ENCODE data around the gene ACRBP.

ACRBP gene

DNA sequence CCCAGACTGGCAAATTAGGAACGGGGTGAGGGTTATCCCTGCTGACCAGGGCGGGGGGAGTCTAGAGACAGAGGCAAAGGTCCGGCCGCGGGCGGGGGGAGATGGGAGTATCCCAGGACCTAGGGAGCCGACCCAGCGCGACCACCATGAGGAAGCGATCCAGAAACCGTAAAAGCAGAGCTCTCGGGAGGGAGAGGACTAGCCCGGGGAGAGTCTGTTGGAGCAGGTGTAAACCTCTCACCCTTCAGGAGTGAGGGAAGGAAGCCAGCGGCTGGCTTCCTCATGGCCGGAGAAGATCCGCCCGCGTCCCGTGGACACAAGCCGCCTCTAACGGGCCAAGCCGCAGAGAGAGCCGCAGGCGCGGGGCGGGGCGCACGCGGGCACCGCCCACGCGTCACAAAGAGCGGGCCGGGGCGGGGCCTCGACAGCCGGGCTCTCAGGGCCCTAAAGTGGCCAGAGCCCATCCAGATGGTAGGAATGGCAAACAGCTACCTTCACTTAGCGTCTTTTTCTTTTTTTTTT, at the start of gene ACRBP:
Gene ACRBP, minus strand, starts transcription at position 350 of the 522 bp plus-strand sequence. Its CDS starts 66 bp downstream, at position 284.
- DNase-seq = no peak

DNA sequence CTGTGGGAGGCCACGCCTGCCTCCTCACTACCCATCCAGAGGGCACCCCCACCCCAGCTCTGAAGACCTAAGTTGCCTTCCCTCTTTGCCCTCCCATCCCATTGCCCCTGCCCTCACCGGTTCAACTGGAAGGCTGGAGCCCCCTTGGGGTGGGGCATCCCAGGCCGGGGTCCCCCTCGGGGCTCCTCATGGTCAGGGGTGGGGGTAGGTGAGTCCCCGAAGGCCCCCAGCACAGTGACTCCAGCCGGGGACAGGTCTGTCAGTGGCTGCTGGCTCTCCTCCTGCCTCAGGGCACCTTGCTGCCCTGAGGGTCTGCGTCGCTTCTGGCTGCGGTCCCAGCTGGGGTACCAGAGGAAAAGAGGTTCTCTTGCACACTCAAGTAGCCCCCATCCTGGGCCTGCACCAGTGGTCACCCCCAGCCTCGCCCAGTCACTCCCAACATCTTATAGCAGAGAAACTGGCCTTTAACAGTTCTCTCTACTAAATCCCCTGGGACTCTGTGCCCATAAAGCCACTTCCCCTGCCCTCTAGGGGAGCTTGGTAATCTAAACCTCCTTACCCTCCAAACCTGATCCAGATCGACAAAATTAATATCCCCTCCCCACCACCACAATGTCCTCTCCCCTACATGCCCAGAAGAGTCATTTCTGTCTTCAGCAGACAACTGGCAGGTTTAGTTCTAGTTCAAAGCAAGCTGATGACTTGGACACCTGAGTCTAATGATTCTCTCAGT, 48.2 kb upstream of the ACRBP start:
- DNase-seq = no peak

DNA sequence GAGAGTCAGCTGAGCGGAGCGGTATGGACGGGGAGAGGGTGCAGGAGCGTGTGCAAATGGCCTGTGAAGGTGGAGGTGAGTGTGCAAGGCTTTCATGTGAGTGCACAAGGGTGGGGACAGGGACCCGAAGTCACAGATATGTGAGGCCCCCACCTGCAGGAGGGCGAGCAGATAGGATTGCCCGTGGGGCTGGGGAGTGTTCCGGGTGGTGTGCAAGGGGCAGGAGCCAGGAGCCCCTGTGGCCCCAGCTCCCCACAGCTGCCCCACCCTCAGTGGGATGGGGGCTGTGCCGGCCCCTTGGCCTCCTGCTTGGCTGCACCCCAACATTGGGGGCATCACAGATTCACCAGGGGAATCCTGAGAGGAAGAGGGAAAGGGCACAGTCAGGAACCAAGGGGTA, 47.5 kb upstream of the ACRBP start:
- DNase-seq = no peak

DNA sequence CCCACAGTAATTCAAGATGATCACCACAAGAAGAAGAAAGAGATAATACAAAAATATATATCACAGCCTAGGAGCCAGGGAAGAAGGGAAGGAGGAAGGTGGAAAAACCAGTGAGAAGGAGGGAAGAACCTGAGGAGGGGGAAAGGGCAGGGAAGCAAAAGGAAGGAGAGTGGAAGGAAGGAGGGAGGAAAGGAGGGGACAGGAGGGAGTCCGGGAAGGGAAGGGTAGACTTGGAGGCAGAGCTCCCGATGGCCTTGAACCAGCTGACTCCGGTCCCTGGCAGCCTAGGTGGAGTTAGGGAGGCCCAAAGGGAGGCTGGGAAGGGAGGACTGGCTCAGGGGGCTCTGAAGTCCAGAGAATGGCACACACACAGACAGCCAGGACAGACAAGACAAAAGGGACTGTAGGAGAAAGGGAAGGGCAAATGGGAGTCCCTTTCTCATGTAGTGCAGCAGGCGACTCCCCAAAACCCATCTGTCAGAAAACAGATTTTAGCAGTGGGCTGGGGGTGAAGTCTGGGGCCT, 46.7 kb upstream of the ACRBP start:
- no peak for DNase-seq

DNA sequence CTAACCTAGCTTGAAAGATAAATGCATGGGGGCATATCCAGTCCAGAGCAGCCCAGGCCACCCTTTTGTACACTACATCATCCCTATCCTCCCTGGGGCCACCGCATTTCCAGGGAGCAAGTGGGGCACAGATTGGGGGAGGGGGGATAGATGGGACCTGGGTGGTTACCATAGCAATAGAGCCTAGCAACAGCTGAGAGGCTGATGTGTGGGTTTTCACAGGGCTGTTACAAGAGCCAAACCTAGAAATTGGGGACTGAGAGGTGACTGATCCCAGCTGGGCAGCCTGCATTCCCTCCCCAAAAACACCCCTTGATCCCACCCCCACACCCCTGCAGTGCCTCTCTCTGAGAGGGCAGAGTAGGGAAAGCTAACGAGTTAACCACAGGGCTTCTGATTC, 45.7 kb upstream of the ACRBP start:
- no peak for DNase-seq

DNA sequence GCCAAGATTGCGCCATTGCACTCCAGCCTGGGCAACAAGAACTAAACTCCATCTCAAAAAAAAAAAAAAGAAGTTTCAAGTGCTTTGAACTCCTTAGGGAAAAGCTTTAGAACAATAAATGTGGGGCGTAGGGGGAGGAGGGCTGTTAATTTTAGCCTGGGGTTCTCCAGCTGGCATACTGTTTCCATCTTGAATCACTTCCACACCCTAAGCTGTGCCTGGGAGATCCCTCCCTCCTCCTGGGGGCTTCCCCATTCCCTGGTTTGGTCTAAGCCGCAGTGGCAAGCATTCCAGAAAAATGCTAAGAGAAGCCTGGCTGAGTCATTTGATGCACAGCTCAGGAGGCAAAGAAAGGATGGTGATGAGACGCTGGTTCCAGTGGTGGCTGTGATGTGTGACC, 44.2 kb upstream of the ACRBP start:
- DNase-seq = no peak

DNA sequence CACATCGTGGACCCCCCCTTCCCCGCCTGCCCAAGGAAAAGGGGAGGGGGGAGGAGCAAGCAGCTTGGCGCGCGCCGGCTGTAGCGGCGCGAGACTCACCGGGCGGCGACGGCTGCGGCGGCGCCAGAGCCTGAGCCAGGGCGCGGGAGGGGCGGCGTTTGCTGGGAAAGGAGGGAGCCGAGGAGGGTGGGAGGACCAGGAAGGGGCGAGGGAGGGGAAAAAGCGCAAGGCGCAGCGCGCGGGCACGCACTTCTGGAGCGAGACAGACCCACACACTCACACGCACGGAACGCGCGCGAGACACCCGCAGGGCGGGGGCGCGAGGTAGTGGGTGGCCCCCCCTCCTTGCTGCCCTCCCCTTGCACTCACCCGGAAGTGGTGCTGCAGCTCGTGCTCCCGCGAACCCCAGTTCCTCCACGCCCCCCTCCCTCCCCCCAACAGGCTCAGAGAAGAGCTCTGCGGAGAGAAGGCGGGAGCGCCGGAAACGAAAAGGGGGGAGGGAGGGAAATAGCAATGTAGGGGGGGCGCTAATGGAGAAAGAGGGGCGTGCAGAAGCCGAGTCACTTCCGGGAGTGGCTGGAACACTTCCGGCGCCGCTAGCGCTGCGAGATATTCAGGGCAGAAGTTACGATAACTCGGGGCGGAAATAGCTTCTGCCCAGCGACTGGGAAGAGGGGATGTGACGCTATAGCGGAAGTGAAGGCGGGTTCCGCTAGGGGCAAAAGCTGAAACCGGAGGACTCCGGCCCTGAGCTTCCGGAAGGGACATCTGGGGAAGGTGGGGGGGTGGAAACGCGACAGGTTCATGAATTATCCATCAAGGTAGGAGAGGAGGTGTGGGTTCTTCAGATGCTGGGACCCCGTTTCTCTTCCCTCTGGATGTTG, 42.0 kb upstream of the ACRBP start, which contains the start of gene ZNF384:
Gene ZNF384, minus strand, starts transcription at position 377 of the 884 bp plus-strand sequence. CDS start 9,855 bp downstream, outside the sequence.
- peak; percentile 99 for DNase-seq

DNA sequence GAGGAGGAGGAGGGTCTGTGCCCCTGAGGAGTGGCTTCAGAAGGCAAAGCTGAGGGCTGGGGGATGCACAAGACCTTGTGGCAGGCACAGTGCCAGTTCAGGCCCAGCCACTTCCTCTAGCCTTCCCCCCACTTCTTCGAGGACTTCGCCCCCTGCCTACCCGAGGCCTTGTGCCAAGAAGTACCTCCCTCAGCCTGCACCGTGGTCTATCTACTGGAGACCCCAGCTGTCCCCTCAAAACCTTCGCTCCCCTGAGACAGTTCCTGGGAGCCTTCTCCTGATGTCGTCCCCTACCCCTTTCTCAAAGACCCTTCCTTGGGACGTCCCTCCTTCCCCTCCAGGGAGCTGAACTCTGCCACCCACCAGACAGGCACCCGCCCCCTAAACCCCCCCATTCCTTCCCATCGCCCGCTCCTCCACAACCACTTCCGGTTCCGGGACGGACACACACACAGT, 41.3 kb upstream of the ACRBP start:
- DNase-seq = peak in 1 of 2 experiments; percentile 84

DNA sequence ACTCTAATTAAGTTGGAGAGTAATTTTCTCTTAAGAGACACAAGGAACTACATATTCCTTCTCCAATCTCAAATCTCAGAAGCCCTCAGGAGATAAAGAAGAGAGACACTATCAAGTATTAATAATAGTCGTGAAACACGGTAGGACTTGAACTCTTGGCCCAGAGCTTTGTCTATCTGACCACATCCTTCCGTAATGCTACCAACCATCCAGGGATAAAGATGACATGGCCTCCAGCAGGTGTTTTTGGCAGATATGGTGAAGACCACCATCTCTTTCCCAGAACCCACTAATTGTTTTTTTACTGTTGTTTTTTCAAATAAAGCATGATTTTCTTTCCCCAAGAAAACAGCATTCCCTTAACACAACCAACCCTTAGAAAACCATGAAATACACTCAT, 38.6 kb upstream of the ACRBP start:
- no peak for DNase-seq

DNA sequence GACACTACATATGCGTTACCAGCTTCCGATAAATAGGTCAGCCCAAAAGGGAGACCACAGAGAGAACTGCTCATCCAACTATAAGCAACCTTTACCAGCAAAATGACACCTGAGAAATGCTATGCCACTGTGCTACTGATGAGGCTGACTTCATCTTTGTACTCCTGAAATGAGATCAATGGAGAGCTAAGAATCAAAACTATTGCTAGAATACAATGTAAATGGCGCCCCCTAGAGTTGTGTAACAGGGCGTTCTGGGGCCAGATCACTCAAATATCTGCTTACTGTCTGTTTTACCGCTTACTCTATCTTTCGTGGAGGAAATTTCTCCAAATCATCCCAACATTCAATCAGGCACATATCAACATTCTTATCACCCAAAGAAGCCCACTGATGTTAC, 37.4 kb upstream of the ACRBP start:
- peak in 1 of 2 experiments; percentile 51 for DNase-seq

DNA sequence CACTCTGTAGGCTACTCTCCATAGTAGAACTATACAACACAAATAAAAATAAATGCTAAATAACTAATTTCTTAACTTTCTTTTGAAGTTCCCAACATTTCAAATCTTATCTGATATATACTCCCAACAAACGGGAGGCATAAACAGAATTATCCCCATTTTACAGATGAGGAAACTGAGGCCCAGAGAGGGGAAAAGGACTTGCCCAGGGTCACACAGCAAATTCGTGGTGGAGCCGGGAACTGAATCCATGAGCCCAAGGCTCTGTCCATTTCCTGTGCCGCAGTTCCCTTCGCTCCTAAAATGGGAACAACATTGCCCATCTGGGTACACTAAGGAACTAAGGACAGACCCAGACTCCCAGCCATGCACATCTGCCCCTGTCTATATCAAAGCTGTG, 29.7 kb upstream of the ACRBP start:
- no peak for DNase-seq

DNA sequence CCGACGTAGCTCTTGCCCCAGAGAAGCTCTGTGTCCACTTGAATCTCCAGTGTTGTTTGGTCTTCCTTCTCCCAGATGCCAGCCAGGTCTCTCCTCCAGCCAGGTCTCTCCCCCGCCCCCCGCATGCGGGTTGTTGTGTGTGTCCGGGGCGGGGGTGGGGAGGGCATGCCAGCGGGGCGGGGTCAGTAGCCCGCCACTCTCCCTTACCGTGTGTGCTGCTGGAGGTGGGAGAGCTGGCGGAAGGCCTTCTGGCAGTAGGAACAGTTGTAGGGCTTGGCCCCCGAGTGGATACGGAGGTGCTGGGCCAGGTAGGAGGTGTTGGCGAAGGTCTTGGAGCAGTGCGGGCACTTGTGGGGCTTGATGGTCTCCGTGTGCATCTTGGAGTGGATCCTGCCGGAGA, 24.9 kb upstream of the ACRBP start:
- no peak for DNase-seq

DNA sequence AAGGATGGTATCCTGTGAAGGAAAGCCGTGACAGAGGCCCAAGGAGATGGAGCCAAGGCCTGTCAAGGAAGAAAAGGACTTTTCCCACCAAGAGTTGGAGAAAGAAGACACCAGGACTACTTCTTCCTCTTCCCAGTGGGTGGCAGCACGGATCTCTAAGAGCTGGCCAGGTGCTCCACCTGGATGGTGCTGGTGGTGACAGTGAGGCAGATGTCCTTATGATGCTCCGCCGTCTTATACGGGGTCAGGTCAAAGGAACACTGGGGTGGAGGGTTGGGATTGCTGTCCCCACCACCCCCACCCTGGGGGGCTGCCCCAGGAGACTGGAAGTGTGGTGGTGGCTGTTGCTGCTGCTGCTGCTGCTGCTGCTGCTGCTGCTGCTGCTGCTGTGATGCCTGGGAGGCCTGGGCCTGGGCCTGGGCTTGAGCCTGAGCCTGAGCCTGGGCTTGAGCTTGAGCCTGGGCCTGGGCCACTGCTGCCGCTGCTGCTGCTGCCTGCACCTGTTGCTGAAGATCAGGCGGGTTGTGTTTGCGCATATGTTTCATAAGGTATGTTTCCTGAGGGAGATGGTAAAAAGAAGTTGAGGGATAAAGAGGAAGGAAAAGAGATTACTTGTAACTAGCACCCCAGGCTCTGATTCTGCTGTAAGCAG, 20.5 kb upstream of the ACRBP start:
- peak in 1 of 2 experiments; percentile 21 for DNase-seq

DNA sequence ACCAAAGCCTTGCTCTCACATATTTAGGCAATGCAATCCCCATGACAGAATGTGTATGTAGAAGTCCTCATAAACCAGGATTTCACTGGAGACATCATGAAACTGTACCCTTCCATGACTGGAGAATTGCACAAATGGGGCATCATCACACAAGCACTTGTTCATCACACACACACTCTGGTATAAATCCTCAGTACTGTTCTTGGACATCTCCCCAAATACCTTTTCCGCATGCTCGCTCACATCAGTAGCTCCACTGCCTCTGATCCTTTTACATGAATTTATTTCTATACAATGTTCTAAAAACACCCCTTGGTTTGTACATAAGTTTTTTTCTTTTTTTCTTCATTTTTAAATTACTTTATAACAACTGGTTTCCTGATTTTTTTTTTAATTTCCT, 19.0 kb upstream of the ACRBP start:
- DNase-seq = no peak

DNA sequence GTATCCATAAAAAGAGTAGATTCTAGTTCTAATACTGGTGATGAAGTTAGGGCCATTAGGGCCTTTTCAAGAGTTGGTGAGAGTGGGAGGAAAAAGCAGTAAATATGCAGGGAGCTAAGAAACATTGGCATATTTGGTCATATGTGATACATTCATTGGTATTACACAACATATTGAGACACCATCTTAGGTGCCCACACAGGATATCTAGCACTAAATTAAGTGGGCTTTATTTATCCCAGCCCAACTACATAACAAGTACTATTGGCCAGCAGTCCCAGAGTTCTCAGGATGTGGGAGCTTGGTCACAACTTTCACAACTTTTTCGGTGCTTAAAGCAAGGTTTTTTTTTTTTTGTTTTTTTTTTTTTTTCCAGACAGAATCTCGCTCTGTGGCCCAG, 17.7 kb upstream of the ACRBP start:
- DNase-seq = no peak

DNA sequence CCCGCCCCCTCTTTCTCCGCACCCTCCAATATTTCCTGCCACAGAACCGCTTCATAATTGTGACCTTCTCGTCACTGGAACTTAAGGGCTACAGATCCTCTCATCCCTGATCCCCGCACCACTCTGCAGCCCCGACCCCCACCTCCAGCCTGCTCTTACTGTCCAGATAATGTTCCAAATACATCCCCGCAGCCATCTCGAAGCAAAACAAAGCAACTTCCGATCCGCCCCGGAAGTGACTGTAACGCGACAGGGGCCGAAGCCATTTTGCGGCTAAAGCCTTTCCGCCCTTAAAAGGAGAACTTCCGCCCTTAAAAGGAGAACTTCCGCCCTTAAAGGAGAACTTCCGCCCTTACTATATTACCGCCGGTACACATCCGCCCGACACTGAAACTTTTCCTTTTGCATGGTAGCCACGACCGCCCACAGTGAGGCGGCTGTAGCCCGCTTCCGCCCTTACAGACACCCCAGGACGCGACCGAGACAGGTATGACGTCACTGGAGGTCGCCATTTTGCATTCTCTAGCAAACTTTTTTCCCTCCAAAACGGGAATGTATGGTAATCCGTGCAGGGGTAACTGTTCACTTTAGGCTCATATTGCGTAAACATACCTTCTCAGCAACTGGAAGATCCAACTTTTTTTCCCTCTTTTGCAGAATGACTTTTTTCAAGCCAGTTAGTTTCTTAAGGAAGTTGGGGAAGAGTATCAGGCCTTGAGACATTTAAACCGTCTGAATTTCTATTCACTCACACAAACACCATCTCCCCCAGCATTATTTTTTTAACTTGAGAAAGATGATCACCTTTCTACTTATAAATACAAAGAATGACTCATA, 15.9 kb upstream of the ACRBP start, which contains the start of gene ING4:
Gene ING4, minus strand, starts transcription at position 214 of the 837 bp plus-strand sequence. Its CDS starts 18 bp downstream, at position 196.
- DNase-seq = peak; percentile 97 to 99

DNA sequence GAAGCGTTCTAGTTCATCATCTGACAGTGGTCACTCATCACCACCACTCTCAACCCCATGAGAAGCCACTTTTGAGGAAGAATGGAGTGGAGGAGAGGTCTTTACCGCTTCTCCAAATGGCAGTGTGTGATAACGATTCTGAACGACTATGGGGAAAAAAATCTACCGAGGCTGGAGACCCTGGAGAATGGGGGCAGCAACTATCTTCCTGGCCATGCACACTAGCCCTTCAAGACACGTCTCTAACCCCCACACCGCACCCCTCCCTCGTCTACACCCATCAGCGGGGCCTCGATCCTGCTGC, 15.3 kb upstream of the ACRBP start:
- no peak for DNase-seq

DNA sequence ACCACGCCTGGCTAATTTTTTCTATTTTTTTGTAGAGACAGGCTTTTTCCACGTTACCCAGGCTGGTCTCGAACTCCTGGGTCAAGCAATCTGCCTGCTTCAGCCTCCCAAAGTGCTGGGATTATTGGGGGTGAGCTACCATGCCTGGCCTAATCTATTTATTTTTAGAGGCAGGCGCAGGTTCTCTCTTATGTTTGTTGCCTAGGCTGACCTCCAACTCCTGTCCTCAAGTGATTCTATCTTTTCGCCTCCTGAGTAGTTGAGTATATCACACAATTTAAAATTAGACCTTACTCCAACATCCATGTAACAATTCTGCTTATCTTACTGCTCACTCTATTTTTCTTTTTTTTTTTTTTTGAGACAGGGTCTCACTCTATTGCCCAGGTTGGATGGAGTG, 6.8 kb upstream of the ACRBP start:
- no peak for DNase-seq

DNA sequence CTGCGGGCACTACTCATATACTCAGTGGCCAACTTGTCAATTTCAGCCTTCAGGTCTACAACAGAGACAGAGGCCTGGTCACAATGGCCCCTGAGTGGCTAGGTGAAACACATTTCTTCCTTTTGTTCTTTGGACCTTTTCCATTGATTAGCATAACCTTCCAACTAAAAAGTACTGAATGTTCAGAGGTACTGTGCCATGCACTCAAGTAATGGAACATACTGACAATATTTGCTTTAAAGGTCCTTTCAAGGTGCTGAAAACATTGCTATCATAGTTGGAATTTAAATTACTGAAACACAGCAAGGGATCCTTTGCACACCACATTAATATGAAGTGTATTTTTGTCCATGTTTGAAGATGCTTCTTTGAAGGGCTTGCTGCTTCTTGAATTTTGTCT, 6.1 kb upstream of the ACRBP start:
- DNase-seq = no peak

DNA sequence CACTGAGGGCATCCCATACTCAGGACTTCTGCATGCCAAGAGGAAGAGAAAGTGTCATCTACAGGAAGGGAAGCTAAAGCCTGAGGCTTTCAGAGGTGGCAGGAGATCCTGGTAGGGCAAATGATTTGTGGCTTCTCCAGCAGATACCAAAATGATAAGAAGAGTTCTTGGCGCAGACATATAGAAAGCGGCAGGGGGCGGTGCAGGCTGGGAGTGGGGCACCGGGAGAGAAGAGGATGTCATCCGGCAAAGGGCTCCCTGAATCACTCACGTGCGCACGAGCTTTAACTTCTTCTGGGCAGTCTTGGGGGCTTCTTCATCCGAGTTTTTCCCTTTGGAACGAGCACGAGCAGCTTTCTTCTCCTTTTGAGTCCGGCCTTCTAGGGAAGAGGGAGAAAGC, 5.2 kb upstream of the ACRBP start:
- no peak for DNase-seq

DNA sequence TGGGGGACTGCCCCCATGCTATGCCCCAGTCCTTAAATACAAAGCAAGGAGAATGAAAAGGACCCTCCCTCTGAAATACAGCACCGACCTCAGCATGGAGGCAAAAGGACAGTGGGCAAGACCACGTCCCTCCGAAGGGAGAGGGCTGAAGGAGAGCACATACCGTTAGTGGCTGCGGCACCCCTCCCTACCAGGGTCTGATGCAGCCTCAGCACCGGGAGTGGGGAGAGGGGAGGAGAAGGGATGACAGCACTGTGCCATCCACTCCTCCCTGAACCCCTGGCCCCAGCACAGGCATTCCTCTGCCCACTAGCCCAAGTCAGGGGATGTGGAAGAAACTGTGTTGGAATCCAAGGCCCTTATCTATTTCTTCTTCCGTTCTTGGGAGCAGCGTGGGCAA, 3.6 kb upstream of the ACRBP start:
- DNase-seq = no peak

Measured in NCI-H524 (cell line).